Ramos (cell line): ENCODE measurements around the gene KCNQ1.

Source experiments
- in situ Hi-C: fragments of 300-500 bp; cut with MboI; formaldehyde crosslinking; loops from one replicate; pipeline ENCODE4 v1.14.3; 2022; ENCODE audit warnings: low sequenced_read_pairs; ENCODE audit not compliant: unreplicated experiment

Gene KCNQ1

GRCh38 chr11:2715716-2716350, 271.0 kb downstream of the KCNQ1 start:
- in situ Hi-C loops, result no loop called here

- in situ Hi-C loops, result no loop called here
Observed at GRCh38 chr11:2716376-2717095, 271.7 kb downstream of the KCNQ1 start.

DNA sequence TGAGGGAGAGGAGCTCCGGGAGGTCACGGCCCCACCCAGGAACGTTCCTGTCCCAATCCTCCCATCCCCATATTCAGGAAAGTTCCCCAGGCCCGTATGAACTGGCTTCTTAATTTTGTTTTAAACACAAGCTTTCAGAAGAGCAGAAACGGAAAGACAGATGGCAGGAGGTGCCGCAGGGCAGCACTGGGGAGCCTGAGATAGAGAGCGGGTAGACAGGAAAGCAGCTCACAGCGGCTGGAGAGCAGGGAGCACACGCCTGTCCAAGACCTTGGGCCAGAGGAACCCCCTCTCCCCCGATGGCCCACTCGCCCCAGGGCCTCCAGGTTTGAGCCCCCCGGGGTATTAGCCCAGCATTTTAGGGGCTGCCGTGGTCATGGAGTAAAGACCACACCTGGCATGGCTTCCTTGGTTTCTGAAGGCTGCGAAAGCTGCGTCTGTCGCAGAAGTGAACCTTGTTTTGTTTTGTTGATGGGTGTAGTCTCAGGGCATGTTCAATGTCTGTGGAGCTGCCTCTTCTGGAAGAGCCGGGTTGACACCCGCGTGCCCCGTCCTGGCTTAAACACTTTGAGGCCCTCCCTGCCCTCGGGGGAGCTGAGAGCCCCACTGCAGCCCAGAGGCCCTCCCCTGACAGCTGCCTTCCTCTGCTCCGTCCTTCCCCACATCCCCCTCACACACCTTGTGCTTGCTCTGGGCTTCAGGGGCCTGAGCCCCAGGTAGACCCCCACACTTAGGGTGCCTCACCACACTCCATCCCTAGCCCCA, 272.9 kb downstream of the KCNQ1 start:
- in situ Hi-C loops, result no loop called here

DNA sequence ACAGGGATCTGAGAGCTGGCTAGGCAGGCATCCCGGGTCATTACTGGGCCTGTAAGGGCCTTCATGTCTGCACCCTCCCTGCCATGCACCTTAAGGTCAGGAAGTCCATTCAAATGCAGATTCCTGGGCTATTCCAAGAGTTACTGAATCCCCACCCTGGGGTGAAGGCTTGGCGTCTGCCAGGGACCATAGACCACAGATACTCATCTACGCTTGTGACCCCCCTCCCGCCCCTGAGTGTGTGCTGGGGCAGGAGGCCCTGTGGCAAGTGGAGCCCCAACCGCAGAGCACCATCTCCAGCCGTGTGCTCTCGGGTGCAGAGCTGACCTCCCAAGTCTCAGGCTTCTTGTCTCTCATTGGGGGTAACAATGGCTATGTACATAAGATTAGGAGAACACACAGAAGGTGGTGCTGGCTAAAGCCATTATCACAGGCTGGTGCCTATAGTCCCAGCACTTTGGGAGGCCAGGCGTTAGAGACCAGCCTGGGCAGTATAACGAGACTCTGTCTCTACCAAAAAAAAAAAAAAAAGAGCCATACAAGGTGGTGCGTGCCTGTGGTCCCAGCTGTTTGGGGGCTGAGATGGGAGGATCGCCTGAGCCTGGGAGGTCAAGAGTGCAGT, 274.1 kb downstream of the KCNQ1 start:
- in situ Hi-C loops, result no loop called here

DNA sequence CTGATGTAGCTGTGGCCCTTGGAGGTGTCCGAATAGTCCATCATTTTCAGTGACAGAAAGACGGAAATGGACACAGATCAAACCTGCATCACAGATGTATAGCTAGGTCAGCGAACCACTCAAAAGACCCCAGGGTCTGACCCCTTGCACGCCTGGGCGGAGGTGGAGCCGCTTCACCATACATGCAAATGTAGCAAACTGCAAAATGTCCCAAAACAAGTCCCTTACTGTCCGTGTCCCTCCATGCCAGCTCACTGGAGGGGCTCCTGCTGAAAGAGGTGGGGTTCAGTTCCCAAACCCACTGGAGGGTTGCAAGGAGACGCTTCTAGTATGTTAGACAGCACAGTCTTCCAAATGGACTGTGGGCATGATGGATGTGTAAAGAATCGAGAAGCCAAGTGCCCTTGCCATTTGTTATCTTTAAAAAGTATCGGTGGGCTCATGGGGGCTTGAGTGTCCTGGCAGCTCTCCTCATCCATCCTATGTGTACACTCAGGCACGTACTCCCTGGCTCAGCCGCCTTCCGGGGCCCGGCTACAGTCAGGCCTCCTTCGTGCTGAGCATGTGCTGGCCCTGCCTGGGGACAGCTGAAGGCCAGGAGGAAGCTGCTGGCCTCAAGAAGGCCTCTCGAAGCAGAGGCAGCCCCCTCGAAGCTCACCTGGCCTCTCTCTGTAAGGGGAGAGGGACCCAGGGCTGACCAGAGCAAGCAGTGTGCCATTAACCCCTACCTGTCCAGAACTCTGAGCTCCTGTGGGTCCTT, 275.2 kb downstream of the KCNQ1 start:
- in situ Hi-C loops, result no loop called here

DNA sequence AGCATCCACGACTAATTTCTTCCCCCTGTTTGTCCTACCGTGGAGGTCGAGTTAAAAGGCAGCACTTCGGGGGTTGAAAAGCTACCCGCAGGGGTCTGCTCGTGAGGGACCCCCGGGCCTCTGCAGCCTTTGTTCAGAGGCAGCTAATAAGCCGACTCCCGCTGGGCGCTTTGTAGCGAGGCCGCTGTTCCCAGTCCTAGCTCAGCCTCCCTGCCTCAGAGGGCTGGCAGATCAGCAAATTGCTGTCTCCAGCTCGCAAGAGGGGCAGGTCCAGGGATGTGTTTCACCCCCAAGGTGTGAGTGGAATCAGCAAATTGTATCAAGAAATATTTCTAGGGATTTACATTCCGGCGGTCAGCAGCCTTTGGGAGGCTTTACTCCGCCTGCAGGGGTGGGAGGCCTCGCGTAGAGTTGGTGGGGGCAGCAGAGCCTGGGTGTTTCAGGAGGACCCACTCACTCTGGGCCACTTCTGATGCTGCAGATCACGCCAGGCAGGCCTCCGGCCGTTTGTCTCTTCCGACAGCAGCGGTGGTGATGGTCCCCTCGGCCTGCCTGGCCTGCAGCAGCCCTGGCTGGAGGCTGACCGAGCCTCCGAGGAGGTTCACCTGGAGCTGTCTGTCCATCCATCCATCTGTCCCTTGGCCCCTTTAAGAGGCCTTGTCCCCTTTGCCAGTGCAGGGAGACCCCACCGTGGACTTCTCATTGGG, 276.6 kb downstream of the KCNQ1 start:
- in situ Hi-C loops, result no loop called here

GRCh38 chr11:2722955-2723354, 278.1 kb downstream of the KCNQ1 start:
- in situ Hi-C loops, result no loop called here

DNA sequence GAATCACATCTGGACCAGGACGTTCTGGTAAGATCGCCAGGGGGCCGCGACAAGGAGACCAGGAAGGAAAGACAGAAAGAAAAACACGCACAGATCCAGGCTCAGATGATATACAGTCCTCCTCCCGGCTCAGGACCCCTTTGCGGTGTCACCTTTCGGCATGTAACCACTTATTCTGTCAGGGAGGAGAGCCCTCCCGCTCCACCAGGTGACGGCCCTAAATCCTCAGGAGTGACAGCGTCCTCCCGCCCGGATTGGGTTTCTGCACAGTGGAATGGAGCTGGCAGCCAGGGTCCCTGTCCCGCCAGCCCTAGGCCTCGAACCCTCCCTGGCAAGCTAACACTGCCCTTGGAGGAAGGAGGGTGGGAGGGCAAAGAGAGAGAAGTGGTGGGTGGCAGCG, 279.3 kb downstream of the KCNQ1 start:
- in situ Hi-C loops, result no loop called here

DNA sequence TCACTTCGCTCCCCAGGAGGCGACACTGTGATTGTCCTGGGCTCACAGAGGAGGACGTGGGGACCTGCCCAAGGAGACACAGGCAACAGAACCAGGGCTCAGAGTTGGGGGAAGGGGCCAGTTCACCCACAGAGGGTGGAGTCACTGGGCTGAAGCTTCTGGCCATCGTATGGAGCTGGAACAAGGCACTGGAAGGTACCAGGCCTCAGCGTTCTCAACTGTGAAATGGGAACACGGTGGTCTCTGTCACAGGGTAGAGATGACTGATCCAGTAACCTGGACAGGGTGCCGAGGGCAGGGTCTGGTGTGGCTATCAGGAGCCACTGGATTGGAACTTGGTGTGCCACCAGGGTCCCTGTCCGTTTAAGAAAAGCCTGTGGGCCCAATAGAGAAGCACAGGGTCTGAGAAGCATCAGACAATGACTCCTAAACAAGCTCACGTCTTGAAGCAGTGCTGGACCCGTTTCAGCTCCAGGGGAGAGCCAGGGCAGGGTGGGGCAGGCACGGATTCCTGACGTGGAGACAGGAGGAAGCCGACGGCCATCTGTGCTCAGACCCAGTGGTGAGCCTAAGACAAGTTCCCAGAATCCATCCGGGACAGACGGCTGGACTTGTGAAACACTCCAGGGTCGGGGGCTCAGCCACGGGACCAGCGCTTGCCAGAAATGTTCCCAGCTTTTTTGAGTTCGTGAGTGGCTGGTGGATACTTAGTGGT, 280.0 kb downstream of the KCNQ1 start:
- in situ Hi-C loops, result no loop called here

GRCh38 chr11:2725368-2726300, 280.8 kb downstream of the KCNQ1 start:
- in situ Hi-C loops, result no loop called here

- in situ Hi-C loops, result no loop called here
Observed at GRCh38 chr11:2726964-2727363, 282.2 kb downstream of the KCNQ1 start.

DNA sequence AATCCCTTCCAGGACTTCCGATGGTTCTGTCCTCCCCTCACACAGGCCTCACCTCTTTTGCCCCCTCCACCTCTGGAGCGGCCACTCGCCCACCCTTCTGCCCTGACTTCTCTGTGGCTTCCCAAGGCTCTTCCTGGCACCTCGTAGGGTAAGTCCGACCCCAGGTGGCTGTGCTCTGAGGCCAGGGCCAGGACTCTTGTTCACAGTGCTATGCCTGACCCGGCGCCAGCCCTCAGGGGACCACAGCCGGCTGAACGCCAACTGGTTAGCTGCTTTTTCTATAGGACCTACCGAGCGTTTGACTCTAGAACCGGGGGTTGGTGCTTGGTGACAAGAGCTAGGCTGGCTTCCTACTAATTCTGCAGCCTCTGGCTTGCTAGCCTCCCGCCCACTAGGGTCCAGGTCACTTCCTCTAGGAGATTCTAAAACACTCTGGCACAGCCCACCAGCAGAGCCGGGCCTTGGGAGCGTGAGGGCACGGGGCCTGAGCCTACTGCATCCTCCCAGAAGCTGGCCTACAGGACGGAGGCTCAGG, 283.4 kb downstream of the KCNQ1 start:
- in situ Hi-C loops, result no loop called here

DNA sequence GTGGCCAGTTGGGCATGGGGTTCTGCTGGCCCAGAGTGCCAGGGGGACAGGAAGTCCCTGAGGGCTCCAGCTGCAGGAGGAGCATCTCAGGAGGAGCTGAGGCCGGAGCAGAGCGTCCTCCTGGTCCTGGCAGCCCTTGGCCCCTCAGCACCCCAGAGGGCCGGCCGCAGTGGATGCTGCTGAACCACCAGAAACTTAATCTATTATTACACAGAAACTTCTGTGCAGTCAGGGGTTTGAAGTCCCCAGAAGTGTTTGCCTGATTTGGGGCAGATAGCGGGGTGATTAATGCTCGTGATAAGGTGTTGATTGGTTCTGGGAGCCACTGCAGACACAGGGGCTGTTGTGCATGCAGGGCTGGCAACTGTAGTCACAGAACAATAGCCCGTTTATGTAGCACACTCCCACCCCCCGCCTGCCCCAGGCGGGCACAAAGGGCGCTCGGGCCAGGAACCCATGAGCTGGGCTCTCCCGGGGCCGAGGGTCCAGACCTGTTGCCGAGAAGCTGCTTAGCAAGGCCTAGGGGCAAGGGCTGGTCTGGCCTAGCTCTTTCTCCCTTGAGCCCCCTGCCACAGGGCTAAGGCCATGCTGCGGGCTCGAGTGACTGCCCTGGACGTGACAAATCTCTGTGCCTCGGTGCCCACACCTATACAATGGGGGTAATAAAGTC, 284.0 kb downstream of the KCNQ1 start:
- in situ Hi-C loops, result no loop called here

- in situ Hi-C loops, result no loop called here
Observed at GRCh38 chr11:2729841-2730240, 285.0 kb downstream of the KCNQ1 start.

- in situ Hi-C loops, result no loop called here
Observed at GRCh38 chr11:2730272-2731129, 285.7 kb downstream of the KCNQ1 start.
